ENCODE results near the gene SDK1.

DNA sequence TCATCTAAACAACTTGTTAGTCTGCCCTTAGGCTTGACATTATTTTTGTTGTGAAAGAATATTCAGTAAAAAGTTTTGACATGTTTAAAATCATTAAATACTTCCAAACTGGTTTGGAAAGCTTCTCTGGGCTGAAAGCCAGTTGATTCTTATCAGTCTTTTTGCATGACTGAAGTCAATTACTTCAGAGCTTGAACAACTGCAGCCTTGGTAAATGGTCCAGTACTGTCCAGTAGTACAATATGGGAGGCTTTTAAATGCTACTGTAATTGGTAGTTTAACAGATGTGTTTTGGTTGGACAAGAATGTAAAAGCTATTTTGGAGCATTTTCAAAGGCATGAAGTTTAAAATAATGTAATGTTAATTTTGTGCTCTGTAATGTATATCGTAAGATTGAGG lies 103.4 kb downstream of the SDK1 start:
- TF ChIP-seq CTCF (IDR thresholded peaks at IDR 0.05; ENCODE audit: extremely low read depth in 1 of 2, insufficient read depth in 1 of 2, low read depth in 1 of 2, low read length in 2 of 2), result no peak
- no peak for TF ChIP-seq FOS (IDR thresholded peaks at IDR 0.05; ENCODE audit: borderline replicate concordance, insufficient read depth, low read length)
- TF ChIP-seq POLR2A (IDR thresholded peaks at IDR 0.05; ENCODE audit: low read depth, low read length), result no peak
- TF ChIP-seq MAX (IDR thresholded peaks at IDR 0.05; ENCODE audit: insufficient read depth, insufficient read length), result no peak
- no peak for TF ChIP-seq EZH2 (IDR thresholded peaks at IDR 0.05; ENCODE audit: borderline replicate concordance, low read depth, low read length, severe bottlenecking)
- TF ChIP-seq POLR2AphosphoS5 (IDR thresholded peaks at IDR 0.05; ENCODE audit: insufficient read depth, low read depth, low read length), result no peak
- no peak for TF ChIP-seq JUN (IDR thresholded peaks at IDR 0.05; ENCODE audit: borderline replicate concordance, insufficient read depth, insufficient read length, low read depth)

Data from endothelial cell of umbilical vein (primary cell).